Urothelium cell line (cell line): Measurements from ENCODE around the gene KIAA1549.

Experiments used
- DNase-seq: peaks from one replicate; pipeline ENCODE4 v3.0.0; 2011; ENCODE audit warnings: low spot score, mixed read lengths
- FAIRE-seq: peaks from 2 replicates; lab custom pipeline; 2011; peaks lifted over from hg19 to GRCh38; lab: Jason Lieb, UNC

Gene KIAA1549

GRCh38 chr7:138975343-138976104, 5.7 kb downstream of the KIAA1549 start:
- FAIRE-seq (no peak), DNase-seq (no peak)

- FAIRE-seq (no peak), DNase-seq (no peak)
Measured at GRCh38 chr7:138974675-138975292, 6.4 kb downstream of the KIAA1549 start.

DNA sequence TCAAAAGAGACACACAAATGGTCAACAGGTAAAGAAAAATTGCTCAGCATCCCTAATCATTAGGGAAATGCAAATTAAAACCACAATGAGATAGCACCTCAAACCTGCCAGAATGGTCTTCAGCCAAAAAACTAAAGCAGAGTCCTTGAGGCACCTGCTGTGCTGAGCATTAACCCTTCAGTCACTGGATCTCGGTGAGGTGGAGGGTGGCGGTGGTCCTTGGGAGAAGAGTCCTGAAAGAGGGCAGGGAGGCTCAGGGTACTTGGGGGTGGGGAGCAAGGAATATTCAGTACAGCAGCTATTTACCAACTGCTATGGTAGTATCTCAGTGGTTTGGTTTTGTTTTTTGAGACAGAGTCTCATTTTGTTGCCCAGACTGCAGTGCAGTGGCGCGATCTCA, 7.1 kb downstream of the KIAA1549 start:
- DNase-seq: no peak
- no peak for FAIRE-seq

DNA sequence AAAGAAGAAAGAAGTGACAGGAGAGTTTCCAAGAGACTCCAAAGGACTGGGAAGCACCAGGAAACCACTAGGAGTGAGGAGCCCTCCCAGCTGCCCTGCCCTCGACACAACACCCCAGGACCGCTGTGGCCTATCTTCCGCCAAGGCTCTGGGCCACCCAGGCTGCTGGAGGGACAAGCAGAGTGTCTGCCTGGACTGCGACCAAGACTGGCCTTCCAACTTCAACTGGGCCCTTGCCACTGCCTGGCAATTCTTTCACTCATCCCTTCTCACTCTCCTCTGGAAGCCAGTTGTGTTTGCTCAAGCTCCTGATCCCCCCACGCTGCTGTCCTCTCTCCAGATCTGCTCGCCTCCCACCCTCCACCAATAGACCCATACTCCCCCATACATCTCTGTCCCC, 10.2 kb downstream of the KIAA1549 start:
- FAIRE-seq: no peak

DNA sequence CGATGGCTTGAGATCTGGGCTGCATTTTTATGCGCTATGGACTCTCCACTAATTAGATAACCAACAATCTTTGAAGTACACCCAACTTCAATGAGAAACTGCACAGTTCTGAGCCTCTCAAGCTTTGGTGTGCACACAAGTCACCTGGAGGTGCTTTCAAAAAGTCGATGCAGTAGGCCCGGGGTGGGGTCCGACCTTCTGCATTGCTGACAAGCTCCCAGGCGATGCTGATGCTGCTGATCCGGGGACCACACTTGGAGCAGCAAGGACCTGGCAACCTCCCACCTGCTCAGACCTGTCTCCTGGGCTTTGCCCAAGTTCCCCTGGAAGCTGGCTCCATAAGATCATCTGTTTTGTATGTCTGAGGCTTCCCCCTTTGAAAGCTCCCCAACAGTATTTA, 10.7 kb downstream of the KIAA1549 start:
- FAIRE-seq (no peak), DNase-seq (no peak)

More for the DNA sequence above, 10.2 kb downstream of the KIAA1549 start:
- DNase-seq: no peak

- no peak for DNase-seq
- no peak for FAIRE-seq
Measured at GRCh38 chr7:138967159-138967558, 14.0 kb downstream of the KIAA1549 start.

- DNase-seq (no peak), FAIRE-seq (no peak)
Measured at GRCh38 chr7:138964624-138965436, 16.4 kb downstream of the KIAA1549 start.

DNA sequence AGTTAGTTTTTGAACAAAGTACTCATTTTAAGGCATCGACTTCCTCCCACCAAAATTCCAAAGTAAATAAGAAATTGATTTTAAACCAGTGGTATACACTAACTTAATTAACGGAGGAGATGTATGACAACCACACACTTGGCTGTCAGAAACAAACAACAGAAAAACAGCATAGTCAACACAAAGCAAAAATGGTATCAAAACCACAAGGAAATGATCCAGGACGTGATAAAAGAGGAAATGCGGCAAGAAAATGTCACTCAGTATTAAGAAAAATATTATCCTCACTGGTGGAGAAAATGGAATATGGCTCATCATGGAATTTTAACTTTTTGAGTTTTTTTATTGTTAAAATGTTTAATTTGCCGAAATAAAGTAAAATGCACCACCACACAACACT, 17.5 kb downstream of the KIAA1549 start:
- DNase-seq: no peak
- no peak for FAIRE-seq

DNA sequence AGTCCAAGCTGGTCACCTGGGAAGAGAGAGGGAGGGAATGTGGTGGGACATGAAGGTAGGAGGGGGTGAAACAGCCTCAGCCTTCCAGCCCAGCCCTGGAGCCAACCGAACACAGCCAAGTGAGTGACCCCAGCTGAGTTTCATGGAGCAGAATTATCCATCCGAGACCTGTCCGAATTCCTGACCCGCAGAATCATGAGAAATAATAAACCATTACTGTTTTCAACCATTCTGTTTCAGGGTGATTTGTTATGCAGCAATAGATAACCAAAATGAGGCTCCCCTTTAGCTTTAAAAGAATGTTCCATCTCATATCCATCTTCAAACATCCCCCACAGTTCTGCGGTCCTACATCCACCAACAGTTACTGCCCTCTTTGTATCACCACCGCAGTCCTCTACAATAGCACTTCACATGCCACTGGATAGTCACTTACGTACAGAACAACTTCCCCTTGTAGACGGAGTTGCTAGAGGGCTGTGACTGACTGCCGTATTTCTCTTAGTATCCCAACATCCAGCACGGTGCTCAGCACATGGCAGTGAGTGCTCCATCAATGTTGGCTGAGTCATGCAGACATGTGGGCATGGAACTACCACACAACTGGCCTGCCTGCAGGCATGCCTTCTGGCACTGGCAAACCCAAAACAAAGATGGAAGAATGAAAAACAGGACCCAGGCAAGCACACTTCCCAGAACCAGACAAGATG, 18.5 kb downstream of the KIAA1549 start:
- FAIRE-seq (no peak), DNase-seq (no peak)

- FAIRE-seq (no peak), DNase-seq (no peak)
Measured at GRCh38 chr7:138961159-138961558, 20.0 kb downstream of the KIAA1549 start.

DNA sequence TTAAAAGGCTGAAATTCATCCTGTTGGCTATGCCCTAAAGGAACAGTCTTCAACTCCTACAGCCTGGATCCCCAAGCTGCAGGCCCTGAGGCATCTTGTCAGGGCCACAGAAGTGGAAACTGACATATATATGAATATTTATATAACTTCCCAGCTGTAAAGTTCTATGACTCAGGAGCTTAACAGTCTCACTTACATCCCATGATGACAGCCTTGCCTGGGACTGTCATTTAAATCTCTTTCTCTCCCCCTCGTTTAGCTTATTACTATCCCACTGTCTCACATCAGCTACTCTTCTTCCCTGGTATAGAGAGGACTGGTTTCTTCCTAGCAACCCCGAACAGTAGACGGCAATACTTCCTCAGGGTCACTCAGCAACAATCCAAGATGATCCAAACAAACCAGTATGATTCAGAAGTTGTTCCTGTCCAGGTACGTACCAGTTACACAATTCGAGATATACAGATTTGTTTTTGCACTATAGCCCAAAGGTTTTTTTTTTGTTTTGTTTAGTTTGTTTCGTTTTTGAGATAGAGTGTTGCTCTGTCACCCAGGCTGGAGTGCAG, 22.7 kb downstream of the KIAA1549 start:
- DNase-seq (no peak), FAIRE-seq (no peak)

DNA sequence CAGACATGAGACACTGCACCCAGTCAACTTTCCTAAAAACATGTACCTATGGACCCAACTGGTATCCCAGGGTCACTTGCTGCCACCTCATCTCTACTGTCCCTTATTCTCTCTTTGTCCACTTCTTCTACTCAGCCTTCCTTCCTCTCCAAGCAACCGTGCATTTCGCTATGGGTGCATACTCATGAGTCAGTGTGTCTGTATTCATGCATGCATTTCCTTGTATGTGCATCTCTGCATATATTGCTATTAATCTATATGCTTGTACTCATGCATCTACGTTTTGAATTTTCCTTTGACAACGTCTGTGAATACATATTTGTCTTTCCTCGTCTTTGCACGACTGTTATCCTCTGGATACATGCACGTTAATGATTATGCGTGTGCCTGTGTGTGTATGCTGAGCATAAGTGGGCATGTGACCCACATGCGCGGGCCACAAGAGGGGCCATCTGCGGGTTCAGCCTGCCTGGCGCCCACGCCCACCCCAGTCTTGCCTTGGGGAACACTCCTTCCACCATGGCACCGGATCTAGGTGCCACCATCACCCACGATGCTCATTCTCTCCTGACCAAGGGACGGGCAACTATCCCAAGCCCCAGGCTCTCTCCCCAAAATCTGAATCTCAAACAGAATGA, 23.3 kb downstream of the KIAA1549 start:
- FAIRE-seq: no peak

DNA sequence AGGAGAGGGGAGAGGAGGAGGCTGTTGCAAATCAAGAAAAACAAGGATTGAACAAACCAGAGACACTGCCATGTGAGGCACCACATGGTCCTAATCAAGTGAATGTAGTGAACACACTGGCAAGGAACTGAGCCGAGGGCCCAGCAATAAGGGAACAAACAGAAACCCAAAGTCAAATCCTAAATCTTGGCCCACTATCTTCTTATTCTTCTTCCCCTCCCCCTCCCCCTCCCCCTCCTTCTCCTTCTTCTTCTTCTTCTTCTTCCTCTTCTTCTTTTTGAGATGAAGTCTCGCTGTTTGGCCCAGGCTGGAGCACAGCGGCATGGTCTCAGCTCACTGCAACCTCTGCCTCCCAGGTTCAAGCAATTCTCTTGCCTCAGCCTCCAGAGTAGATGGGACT, 24.0 kb downstream of the KIAA1549 start:
- no peak for DNase-seq
- no peak for FAIRE-seq

More for the DNA sequence above, 23.3 kb downstream of the KIAA1549 start:
- DNase-seq: no peak

DNA sequence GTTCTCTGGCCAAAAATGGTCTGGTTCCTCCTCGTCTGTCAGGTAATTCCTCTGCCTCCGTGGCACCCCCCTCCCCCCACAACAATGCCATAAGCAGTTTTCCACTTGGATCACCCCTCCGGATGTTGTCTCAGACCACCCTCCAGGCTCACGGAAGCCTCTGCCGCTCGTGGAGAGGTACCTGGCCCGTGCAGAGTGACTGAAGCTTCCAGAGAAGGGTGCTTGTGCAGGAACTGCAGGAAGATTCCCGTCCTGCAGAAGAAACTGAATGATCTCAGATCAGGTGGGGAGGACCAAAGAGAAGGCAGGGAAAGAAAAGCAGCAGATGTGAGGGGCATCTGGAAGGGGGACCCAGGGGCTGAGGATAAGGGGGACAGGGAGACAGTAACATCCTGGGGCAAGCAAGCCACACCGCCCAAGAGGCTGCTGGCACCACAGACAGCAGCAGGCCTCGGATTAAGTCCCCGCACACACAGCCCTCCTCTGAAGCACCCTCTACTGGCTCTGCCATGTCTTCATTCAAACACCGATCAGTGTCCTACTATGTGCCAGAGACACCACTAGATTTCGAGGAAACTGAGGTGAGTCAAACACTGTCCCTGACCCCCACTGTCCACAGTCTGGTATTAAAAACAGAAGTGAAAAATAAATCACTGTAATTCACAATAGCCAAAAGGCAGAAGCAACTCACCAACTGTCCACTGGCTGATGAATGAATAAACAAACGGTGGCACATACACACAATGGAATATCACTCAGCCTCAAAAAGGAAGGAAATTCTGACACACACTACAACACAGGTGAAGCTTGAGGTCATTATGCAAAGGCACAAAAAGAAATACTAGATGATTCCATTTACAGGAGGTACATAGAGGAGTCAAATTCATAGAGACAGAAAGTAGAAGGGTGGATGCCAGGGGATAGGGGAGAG, 26.4 kb downstream of the KIAA1549 start:
- FAIRE-seq: no peak

DNA sequence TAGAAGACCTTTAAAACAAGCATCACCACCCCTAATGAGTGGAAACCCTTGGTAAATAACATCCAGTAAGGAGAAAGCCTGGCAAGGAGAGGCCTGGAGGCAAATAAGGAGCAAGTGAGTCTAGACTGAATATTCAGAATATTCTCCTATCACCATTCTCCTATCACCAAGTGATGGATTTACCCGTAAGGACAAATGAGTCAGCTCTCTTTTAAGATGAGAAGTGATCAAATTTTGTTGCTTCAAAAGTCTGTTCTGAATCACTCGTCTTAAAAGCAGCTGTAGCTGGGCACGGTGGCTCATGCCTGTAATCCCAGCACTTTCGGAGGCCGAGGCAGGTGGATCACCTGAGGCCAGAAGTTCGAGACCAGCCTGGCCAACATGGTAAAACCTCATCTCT, 28.4 kb downstream of the KIAA1549 start:
- FAIRE-seq: no peak
- no peak for DNase-seq

More for the DNA sequence above, 26.4 kb downstream of the KIAA1549 start:
- DNase-seq: no peak

DNA sequence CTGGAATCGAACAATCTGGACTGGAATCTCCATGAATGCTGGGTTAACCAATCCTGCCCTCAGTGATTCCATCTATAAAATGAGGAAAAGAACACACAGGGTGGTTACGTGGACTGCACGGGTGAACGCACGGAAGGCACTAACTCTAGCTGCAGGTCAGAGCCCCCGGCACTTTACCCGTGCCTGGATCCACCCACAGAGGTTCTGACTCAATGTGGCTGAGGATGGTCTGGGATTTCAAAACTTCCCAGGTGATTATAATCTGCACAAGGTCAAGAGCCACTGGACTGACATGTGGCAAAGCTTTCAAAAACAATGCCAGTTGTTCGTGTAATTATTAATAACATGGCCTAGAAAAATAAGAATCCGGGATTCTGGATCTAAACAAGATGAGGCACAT, 29.2 kb downstream of the KIAA1549 start:
- FAIRE-seq (no peak), DNase-seq (no peak)

DNA sequence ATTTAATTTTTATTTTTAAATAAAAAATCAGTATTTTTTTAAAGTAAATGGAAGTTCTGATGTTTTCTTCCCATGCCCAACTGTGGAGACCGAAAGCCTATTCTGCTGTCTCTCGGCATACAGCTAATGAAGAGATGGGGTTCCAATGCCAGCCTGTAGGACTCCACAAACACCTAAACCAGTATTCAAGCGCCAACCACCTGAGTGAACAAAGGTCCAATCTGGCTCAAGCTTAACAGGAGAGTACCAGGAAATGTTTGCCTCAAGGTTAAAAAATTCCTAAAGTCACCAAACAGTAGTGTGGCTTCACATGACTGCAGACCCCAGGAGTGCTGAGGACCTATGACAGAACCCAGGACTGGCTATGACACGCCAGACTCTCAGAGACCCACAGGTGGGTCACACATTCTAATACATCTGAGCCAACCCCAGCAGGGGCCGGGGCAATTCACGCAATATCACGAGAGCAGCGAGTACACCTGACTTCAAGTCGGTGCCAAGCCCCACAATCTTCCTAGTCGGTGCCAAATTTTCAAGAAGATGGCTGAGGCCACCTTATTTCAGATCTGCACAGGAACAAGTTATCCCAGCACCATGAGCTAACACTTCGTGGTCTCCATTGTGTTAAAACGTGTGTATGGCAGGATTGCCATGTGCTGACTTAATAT, 31.6 kb downstream of the KIAA1549 start:
- DNase-seq (no peak), FAIRE-seq (no peak)

DNA sequence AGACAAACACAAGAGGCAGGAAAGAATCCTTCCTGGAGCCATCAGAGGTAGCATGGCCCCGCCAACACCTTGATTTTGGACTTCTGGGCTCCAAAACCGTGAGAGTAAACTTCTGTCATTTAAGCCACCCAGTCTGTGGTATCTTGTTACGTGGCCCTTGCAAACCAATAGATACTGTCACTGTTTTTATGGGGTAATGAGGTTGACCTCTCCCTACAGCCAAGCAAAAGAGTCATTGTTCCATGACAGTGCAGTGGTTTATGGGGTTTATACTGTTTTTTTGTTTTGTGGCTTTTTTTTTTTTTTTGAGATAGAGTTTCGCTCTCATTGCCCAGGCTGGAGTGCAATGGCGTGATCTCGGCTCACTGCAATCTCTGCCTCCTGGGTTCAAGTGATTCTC, 32.8 kb downstream of the KIAA1549 start:
- no peak for FAIRE-seq
- no peak for DNase-seq

DNA sequence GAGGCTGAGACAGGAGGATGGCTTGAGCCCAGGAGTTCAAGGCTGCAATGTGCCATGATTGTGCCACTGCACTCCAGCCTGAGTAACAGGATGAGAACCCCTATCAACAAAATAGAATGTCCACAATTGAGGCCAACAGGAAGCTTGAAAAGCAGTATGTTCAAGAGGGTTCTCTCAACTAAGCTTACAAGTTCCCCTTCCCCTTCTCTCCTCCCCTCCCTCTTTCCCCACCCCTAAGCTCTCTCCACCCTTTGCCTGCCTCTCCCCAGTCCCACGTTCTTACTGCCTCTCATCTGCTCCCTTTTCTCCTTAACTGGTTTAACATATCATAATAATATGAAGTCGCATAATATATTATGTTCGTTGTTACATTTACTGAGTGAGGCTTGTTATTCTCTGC, 35.4 kb downstream of the KIAA1549 start:
- FAIRE-seq: no peak
- DNase-seq: no peak
